HG02610 (cell line): ENCODE results near the gene SLIT1.

Experiments
- ATAC-seq: cut with Tn5 transposase; IDR thresholded peaks from one replicate; pipeline ENCODE4 v1.9.1; 2021; ENCODE audit warnings: mild to moderate bottlenecking, moderate library complexity; ENCODE audit not compliant: unreplicated experiment

Gene SLIT1

GRCh38 chr10:97012470-97012869 is 173.3 kb downstream of the SLIT1 start:
- no peak for ATAC-seq

GRCh38 chr10:97011397-97011796 is 174.4 kb downstream of the SLIT1 start:
- ATAC-seq: no peak

- no peak for ATAC-seq
Measured at GRCh38 chr10:97010695-97011206, 175.0 kb downstream of the SLIT1 start.

- ATAC-seq: no peak
Measured at GRCh38 chr10:97007417-97007816, 178.3 kb downstream of the SLIT1 start.

DNA sequence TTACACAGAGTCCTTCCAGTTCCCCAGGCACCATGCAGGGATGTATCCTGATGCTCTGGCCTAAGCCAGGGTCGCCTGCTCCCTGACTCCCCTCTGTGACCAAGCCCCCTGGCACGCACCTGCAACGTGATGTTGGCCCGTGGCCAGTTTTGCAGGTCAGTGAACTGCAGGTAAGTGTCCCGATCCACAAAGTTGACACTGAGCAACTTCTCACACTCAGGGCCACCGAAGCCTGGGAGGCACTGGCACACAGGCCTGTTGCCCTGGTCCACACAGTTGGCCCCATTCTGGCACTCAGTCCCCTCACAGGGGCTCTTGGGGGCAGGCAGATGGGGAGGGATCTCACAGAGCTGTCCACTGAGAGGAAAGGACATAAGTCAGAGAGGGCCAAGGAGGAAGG is 179.4 kb downstream of the SLIT1 start:
- no peak for ATAC-seq

DNA sequence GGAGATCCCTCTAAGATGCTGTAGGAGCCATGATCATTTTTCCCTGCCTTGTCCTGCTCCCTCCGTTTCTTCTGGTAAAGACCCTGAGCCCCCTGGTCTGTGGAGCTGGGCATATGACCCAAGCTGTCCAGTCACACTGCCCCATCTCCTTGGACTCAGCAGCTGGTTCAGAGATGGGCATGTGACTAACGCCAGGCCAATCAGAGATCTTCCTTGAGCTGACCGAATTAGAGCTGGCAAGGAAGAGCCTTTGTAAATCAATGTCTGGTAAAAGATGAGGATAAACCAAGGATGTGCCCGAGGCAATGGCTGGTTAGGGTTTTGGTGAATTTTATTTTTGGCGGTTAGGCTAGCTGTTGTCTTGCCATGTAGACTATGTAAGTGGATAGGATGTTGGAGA is 180.4 kb downstream of the SLIT1 start:
- no peak for ATAC-seq

GRCh38 chr10:97004591-97004990 is 181.2 kb downstream of the SLIT1 start:
- ATAC-seq: no peak

DNA sequence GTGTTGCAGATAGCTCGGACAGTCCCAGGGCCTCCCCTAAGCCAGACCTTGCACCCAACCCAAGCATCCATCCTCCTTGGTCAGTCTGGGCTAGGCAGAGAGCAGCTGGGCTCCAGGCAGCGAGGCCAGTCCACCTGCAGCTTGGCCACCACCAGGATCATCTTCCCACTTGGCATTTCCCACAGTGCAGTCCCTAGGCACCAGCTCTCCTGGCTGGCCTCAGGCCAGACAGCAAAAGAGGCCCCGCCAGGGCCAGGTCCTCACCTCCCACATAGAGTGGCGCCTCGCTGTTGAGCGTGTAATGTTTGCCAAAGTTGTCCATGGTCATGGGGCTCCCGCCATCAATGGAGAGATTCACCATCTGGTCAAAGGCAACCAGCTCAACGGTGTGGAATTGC is 182.0 kb downstream of the SLIT1 start:
- no peak for ATAC-seq

DNA sequence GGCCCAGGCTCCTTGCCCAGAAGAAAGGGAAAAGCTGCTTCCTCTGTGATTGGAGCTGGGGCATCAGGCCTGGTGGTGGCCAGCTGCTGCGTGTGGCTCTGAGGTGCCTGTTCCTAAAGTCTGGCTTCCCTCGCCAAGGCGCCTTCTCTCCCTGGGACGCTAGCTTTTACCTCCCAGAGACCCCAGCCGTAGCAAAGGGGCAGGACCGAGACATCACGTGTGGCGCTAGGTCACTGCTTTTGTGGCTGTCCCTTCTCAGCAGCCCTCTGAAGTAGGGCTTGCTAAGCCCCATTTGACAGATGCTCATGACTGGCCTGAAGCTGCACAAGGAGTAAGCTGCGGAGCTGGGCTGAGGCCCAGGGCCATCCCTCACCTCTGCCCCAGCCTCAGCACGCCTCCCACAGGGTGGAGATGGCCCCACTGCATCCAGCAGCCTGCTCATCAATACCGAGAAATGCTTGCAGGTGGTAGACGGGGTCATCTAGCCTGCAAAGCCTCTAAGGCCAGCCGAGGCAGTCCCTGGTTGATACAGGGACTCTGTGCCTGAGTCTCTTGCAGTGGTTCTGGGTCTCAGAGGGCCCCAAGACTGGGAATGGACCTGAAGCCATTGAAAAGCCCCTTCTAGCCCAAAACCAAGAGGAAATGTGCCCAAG is 182.5 kb downstream of the SLIT1 start:
- no peak for ATAC-seq

- ATAC-seq: no peak
Measured at GRCh38 chr10:97002670-97003069, 183.1 kb downstream of the SLIT1 start.

GRCh38 chr10:97001183-97001991 is 184.4 kb downstream of the SLIT1 start:
- ATAC-seq: no peak

GRCh38 chr10:97000487-97001182 is 185.1 kb downstream of the SLIT1 start:
- ATAC-seq: no peak

GRCh38 chr10:96999987-97000386 is 185.8 kb downstream of the SLIT1 start:
- ATAC-seq: no peak

GRCh38 chr10:96999337-96999736 is 186.4 kb downstream of the SLIT1 start:
- no peak for ATAC-seq

DNA sequence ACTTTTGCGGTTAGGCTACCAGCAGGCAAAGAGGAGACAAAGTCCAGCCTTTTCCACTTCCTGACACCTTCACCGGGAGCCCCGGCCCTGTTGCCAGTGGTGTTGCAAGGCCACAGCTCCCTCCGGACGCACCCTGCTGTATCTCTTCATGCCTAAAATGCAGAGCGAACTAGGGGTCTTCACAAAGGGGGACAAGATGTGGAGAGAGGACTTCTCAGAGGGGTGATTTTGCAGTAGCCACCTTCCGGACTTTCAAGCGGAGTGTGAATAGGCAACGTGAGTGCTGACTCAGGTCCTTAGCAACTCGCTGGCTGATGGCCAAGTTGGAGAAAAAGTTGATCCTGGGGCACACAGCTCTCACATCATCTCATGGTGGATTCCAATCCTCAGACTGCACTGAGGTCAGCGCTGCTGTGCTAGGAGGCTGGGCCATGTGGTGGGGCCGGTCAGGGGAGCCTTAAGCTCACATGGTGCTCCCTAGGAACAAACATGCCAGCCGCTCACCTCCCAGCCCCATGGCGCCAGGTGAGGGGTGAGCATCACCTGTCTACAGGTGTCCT is 187.3 kb downstream of the SLIT1 start:
- ATAC-seq: no peak

DNA sequence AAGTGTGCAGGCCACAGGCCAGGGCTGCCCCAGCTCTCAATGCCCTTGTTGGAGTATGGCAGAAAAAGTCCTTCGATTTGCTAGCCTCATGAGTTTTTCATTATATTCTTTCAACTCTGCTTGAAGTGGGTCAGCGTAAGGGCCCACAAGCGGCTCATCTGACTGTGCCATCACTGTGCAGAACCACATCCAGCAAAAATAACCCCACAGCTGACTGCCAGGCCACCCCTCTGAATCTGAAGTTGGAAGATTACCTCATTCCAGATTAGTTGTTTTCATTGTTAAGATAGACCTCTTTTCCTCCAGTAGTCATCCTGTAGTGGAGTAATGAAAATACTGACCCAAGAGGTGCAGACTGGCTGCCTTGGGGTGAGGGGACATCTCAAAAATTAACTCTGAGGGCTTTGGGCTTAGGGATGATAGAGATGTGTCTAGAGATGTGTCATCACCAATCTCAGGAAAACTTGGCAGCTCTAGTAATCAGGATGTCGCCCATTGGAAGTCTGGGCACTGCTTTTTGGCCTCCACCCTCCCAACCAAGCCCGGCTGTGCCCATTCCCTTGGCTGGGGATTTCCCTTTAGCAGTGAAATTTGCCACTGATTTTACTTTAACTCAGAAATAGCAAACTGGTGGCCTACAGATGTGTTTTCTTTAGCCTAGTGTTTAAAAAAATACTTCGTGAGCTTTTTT is 189.3 kb downstream of the SLIT1 start:
- ATAC-seq: no peak

GRCh38 chr10:96995851-96996250 is 189.9 kb downstream of the SLIT1 start:
- no peak for ATAC-seq

GRCh38 chr10:96992721-96993120 is 193.0 kb downstream of the SLIT1 start:
- ATAC-seq: peak; percentile 74

DNA sequence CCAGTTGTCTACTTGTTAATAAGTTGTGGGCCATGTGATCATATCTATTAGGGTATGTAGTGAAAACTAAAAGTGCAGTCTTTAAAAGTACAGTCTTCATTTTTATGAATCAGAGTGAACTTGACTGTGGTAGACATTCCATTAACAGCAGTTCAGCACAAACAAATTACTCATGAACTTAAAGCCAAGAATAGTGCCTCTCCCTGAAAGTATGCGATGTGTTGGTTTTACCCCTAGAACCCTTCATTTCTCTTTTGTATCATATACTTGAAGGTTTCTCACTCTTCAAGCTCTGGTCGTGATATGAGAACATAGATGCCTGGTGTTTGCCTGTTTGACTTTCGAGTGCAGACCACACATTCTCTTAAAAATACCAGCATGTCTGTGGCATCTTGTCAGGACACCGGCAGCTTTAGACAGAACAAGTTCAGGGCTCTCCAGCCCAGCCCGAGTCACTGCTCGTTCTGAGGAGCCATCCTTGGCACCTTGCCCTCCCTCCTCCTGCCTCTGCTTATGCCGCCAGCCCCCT is 194.4 kb downstream of the SLIT1 start:
- peak; percentile 58 for ATAC-seq

DNA sequence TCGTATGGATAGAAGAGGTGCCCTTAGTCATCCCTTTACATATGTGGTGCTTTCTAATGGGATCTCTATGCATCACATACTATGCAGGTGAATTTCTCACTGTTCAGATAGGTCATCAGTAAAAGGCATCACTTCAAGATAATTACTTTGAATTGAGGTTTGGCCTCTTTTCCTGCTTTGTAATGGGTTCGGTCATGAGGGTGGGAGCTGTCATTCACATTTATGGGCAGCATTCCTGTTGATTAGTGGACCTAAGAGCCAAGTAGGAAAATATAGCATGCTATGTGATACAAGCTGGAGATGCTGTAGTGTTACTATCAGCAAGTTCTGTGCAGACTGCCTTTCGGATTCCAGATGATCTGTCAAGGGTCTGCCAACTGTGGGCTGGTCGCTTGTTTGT is 197.3 kb downstream of the SLIT1 start:
- ATAC-seq: no peak

DNA sequence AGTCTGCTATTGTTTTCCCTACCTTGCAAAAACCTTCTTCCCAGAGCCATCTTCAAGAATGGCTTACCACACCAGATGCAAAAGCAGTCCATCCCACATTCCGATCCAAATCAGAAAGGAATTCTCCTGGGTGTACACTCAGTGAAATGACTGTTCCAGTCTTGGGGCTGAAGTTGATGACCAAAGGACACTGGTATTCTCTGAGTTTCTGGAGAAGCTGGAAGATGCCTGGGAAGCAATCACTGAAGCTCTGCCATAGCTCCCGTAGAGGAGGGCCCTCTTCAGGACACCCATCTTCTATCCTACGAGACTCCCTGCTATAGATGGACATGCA is 197.9 kb downstream of the SLIT1 start:
- ATAC-seq: no peak
